Hepatocyte (in vitro differentiated cells): Measurements from ENCODE around the gene GUCY2C.

Experiments
- EZH2 ChIP-seq: fragments of 200-600 bp; sonication (generic); IDR thresholded peaks from 2 replicates; pipeline ENCODE4 v1.6.1; 2016; ENCODE audit warnings: antibody characterized with exemption, mild to moderate bottlenecking, borderline replicate concordance
- EZH2phosphoT487 ChIP-seq: fragments of 200-600 bp; sonication (generic); IDR thresholded peaks from one replicate; pipeline ENCODE4 v1.6.1; 2018; ENCODE audit warnings: antibody characterized with exemption, mild to moderate bottlenecking, low read depth, moderate library complexity; ENCODE audit not compliant: unreplicated experiment, severe bottlenecking
- TF ChIP-seq, protein P1 (sequence below): fragments of 200-600 bp; sonication (generic); IDR thresholded peaks from 2 replicates; pipeline ENCODE4 v1.5.1; 2016; ENCODE audit warnings: antibody characterized with exemption, mild to moderate bottlenecking; ENCODE audit not compliant: poor library complexity

GRCh38 chr12:14588571-14588970, 107.8 kb downstream of the GUCY2C start:
- TF ChIP-seq, protein P1, sequence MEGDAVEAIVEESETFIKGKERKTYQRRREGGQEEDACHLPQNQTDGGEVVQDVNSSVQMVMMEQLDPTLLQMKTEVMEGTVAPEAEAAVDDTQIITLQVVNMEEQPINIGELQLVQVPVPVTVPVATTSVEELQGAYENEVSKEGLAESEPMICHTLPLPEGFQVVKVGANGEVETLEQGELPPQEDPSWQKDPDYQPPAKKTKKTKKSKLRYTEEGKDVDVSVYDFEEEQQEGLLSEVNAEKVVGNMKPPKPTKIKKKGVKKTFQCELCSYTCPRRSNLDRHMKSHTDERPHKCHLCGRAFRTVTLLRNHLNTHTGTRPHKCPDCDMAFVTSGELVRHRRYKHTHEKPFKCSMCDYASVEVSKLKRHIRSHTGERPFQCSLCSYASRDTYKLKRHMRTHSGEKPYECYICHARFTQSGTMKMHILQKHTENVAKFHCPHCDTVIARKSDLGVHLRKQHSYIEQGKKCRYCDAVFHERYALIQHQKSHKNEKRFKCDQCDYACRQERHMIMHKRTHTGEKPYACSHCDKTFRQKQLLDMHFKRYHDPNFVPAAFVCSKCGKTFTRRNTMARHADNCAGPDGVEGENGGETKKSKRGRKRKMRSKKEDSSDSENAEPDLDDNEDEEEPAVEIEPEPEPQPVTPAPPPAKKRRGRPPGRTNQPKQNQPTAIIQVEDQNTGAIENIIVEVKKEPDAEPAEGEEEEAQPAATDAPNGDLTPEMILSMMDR = no peak
- no peak for TF ChIP-seq EZH2
- TF ChIP-seq EZH2phosphoT487 = no peak
